Stimulated activated CD8-positive, alpha-beta memory T cell treated with anti-CD3 and anti-CD28 coated beads, Interleukin-7, amount 100 ng/mL, for 24 hours (primary cell): Measurements from ENCODE around the gene DCHS2.

Experiments
- DNase-seq: peaks from one replicate; pipeline ENCODE4 v3.0.0-alpha.2; 2020; ENCODE audit warnings: low read depth

Gene DCHS2

DNA sequence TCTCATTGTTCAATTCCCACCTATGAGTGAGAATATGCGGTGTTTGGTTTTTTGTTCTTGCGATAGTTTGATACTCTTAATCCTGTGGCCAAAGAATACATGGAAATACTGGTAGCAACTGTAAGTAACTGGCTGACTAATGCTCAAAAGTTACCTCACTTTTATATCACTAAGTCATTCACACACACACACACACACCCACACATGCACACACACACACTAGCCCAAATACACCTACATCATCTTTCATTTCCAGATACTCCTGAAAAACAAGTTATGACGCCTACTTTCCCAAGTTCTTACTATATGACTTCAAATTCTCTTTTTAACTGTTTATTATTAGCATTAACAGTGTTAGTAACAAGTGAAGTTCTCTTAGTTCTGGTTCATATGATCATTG, 101.3 kb downstream of the DCHS2 start:
- no peak for DNase-seq

DNA sequence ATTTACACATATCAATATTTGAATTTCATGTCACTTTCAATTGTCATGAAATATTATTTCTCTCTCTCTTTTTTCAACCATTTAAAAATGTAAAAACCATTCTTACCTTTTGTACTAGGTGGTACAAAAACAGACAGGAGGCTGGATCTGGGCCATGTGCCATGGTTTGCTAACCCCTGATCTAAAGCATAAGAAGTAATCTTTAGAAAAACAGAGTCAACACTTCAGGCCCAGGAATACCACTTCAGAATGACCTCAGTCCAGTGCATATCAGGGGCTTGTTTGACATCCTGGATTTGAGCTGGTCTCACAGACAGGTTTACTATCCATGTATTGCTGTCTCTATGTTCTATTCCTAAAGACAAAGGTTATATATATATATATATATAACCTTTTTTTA, 102.5 kb downstream of the DCHS2 start:
- DNase-seq = no peak

- no peak for DNase-seq
These were observed 107.6 kb downstream of the DCHS2 start for GRCh38 chr4:154384012-154384411.

DNA sequence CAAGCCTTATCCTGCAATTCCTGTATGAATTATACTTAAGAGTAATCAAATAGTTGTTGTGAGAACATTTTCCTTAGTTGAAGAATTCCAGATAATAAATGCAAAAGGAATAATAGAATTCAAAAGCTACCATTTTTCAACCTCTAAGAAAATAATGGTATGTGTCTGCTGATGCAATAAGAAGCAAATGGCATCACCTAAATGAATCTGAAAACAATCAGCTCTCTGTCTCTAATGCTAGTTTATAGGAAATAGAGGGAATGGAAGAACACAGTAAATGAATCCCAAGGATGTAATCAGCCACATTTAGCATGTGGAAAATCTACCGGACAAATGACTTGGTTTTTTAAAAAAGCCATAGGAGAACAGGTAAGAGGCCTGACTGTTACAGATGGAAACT, 115.1 kb downstream of the DCHS2 start:
- no peak for DNase-seq

DNA sequence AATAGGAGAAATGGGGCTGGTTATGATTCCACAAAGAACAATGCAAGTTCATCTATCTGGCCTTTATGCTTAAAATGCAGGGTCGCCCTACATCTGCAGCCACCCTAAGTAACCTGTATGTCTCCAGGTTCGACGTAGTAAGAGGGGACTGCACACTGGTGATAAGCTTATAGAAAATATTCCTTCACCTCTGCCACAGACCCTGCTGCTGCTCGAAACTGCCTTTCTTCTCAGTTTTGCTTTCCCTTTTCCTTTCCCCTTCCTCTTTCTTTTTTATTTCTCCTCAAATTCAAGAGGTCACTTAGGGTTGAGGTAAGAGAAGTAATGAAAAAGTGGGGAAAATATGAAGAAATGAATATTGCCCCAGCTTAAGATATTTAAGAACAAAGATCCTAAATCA, 123.5 kb downstream of the DCHS2 start:
- no peak for DNase-seq

DNA sequence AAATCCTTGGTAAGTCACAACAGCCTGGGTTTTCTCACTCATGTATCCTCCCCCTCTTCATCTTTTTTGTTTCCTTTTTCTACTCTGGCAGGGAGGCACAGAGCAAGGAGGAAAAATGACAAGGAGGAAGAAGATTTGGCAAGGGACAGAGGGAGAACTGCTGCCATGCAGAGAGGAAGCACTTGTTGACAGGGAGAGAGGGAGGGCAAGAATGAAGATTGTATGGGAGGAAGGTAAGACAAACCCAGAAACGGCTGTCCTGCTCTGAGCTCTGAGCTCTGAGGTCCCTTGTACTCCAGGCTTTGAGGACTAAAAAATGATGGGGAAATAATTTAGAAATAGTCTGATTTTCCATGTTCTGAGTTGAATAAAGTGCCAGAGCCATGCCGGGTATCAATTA, 123.9 kb downstream of the DCHS2 start:
- no peak for DNase-seq

GRCh38 chr4:154366956-154367355, 124.6 kb downstream of the DCHS2 start:
- no peak for DNase-seq

DNA sequence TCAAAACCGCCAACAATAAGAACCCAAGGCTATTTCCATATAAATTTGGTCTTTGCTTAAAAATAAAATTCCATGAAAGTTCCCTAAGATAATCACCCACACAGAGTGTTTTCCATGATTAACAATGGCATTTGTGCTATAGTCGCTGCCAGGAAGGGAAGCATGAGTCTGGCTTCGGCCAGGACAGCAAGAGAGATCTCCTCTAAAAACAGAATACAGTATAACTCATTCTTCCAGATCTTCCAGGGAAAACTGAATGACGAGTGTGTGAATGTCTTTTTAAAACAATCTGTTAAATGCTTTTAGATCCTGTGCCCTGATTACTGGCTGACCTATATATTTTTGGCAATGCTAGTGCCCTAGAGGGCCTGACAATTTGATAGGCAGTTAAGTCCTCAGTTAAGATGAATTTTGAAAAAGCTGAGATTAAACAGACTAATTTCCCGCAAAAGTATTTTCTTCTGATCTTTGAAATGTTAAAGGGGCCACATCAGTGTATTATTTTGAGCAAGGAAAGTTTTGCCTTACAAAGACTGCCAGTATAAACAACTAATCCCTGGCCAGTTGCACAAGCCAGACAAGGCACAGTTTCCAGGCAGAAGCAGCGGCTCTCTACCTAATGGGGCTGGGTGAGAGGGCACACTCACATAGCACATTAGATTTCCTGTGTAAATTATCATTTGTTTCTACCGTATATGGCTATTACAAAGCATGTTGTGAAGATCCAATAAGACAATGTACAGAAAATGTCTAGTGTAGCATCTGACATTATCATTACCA, 127.3 kb downstream of the DCHS2 start:
- no peak for DNase-seq

GRCh38 chr4:154361450-154361849, 130.1 kb downstream of the DCHS2 start:
- DNase-seq = no peak

- no peak for DNase-seq
These were observed 131.1 kb downstream of the DCHS2 start for GRCh38 chr4:154360491-154360890.

DNA sequence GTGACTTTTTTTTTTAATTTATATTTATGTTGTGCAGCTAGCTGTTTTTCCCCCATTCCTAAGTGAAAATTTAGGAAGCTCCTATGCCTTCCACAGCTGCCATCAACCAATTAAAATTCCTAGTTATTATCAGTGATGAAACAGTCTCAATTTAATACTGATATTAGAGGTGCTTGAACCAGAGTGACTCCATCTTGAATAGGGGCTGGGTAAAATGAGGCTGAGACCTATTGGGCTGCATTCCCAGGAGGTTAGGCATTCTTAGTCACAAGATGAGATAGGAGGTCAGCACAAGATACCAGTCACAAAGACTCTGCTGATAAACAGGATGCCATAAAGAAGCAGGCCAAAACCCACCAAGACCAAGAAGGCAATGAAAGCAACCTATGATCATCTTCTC, 136.7 kb downstream of the DCHS2 start:
- DNase-seq = no peak

GRCh38 chr4:154349829-154350228, 141.8 kb downstream of the DCHS2 start:
- no peak for DNase-seq

DNA sequence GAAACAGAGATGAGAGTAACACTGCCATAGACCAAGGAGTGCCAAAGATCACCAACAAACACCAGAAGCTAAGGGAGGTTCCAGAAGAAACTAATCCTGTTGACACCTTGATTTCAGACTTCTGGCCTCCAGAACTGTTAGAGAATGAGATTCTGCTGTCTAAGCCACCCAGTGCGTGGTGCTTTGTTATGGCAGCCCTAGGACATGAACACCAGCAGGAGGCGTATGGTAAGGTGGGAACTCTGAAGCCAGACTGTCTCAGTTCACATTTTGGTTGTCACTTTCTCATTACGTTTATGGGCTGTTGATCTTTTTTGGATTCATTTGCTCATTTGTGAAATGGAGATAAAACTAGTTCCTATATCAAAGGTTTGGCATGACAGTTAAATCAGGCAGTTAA, 142.9 kb downstream of the DCHS2 start:
- DNase-seq = no peak

DNA sequence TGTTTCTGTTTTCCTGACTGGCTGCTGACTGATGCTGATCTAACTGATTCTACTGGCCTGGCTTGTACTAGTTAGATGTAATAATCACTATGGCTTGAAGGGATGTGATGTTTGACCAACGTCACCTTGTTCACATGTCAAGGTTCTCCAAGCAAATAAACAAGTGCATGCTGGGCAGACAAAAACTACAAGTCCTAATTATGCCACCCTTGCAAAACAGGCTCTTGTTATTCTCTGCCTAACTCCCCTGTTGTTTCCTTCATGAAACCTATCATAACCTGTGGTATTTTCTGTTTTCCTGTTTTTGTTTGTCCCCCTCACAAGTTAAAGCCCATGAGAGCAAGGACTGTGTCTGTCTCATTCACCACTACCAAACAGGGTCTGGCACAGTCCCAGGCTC, 146.2 kb downstream of the DCHS2 start:
- no peak for DNase-seq

- no peak for DNase-seq
These were observed 146.9 kb downstream of the DCHS2 start for GRCh38 chr4:154344686-154345085.

- DNase-seq = no peak
These were observed 147.9 kb downstream of the DCHS2 start for GRCh38 chr4:154343651-154344050.

- no peak for DNase-seq
These were observed 150.2 kb downstream of the DCHS2 start for GRCh38 chr4:154341448-154341847.

DNA sequence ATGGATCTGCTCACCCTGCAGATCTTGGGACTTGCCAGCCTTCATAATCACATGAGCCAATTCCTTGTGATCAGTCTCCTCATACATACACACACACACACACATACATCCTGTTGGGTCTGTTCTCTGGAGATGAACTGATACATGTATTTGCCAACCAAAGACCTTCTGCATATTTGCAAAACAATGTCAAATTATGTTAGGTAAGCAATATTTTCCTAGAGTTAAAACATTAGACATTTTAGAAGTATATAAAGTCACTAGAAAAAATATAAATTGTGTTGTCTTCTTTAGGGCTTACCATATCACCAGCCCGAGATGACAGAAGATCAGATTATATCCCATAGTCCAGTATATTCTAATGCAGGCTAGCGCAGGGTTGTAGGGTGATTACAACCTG, 156.0 kb downstream of the DCHS2 start:
- DNase-seq = no peak

DNA sequence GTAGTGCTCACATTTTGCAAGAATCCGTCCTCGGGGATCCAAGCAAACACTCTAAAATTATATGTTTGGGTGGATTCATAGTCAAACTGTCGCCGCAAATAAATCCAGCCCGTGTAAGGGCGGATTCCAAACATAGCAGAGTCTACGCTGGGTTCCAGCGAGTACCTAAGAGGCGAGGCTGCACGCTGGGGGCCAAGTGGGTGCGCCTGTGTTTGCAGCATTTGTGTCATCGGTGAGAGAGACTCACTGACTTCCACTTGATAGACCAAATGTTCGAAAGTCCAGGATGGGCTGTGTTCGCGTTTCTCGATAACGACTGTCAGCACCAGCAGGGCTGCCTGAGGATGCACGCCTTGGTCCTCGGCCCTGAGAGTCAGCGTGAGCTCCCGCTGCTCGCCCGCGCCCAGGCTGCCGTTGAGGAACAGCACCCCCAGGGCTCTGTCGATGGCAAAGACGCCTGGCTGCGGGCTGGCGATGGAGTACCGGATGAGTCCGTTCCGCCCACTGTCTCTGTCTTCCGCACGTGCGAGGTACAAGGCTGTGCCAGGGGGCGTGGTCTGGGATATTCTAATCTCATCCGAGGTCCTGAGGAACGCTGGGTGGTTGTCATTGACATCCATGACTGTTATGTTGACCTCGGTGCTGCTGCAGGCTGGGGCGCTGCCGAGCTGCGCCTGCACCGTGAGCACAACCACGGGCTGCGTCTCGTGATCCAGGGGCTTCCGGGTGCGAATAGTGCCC, 158.7 kb downstream of the DCHS2 start:
- peak; percentile 7 for DNase-seq

DNA sequence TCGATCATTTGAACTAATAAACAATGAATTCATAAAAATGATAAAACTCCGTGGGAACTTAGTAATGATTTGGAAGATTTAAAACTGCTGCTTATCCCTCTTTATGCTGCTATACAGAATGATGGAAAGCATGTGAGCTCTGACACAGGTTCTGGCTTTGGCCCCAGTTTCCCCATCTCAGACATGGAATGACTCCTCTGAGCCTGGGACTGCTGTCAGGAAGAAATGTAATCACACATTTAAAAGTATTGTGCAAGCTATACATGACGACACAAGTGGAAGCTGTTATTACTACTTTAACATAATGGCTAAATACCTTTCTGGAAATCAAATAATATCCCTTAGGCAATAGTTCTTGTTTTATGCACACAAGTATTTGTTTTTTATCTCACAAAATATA, 161.7 kb downstream of the DCHS2 start:
- no peak for DNase-seq

DNA sequence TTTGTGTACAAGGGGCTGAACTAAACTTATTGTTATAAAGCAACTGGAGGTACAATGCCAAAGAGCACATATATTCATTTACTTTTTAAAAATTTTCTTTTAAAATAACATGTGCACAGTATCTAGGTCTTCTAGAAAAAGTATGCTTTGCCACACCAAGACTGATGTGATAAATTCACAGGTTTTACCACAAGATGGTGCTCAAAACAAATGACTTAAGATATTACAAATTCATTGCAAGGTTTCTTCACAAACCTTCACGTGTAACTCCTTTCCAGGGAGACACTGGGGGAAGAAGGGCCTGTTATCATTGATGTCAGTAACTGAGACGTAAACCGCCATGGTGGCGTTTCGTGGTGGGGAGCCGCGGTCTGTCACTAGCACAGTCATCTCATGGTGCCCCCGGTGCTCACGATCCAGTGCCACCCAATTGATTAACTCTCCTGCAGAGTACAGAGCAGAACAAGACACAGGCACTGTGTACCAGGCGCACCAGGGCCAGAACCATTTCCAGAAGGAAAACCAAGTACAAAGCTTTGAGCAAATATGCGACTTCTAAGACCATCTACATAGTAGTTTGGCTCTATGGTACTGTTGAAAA, 162.2 kb downstream of the DCHS2 start:
- DNase-seq = no peak

DNA sequence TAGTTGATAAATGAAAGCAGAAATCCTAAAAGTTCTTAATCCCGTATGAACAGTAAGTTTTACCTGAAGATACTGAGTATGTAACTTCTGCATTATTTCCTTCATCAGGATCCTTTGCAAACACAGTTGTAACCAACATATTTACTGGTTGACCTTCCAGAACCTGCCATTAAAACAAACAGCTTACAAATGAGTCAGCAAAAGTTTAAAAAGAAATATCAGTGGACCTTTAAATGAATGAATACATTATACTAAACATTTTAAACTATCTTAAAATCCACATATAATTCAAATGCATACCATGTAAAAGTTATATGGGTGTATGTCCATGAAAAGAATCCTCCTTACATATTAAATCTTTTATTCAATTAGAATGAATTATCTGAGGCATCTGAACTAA, 163.6 kb downstream of the DCHS2 start:
- no peak for DNase-seq

DNA sequence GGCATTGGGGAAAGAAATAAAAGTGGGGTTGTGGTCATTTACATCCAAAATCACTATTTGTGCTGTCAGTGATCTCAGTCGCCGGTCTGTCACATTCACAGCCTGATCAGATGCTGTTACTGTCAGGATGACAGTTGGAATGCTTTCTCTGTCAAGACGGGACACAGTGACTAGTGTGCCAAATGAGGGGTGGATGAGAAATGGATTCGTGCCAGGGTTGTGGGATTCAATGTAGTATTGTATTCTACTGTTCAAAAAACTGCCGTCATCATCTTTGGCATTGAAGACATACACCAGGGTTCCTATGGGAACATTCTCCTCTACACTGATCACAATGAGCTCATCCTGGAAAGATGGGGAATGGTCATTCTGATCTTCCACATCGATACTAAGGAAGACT, 171.1 kb downstream of the DCHS2 start:
- DNase-seq = no peak
